IPS-15b (cell line): ENCODE measurements around the gene MTAP.
"Not testable (repeated sequence)": the region's sequence is repeated elsewhere in the genome, so short reads cannot be mapped to it uniquely, and the experiment has no call there.

Experiments used
- H3K27me3 ChIP-seq: one replicate; pipeline ENCODE4 v1.6.1; 2013; ENCODE audit warnings: low read length; ENCODE audit not compliant: control insufficient read depth, insufficient read depth
- H3K36me3 ChIP-seq: one replicate; pipeline ENCODE4 v1.6.1; 2013; ENCODE audit warnings: low read length; ENCODE audit not compliant: control insufficient read depth, insufficient read depth
- H3K4me1 ChIP-seq: one replicate; pipeline ENCODE4 v1.6.1; 2013; ENCODE audit warnings: mild to moderate bottlenecking, low read length; ENCODE audit not compliant: control insufficient read depth, insufficient read depth
- H3K4me3 ChIP-seq: one replicate; pipeline ENCODE4 v1.5.1; 2013; ENCODE audit warnings: low read depth, low read length
- H3K9ac ChIP-seq: one replicate; pipeline ENCODE4 v1.6.1; 2013; ENCODE audit warnings: low read depth, mild to moderate bottlenecking, low read length
- H3K9me3 ChIP-seq: one replicate; pipeline ENCODE4 v1.6.1; 2013; ENCODE audit warnings: mild to moderate bottlenecking, low read length; ENCODE audit not compliant: control insufficient read depth, insufficient read depth

Gene MTAP

DNA sequence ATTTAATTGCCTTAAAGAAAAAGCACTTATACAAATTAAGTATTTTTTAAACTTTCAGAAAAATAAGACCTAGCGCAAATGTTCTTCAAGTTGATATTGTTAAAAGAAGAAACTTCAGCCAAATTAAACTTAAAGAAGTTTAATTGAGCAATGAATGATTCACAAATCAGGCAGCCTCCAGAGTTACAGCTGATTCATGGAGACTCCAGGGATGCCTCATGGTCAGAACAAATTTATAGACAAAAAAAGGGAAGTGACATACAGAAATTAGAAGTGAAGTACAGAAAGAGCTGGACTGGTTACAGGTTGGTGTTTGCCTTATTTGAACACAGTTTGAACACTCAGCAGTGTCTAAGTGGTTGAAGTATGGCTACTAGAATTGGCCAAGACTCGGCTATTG is 131.4 kb downstream of the MTAP start:
- no peaks in the 10 kb centered on the region for H3K9me3 ChIP-seq
- no peak overlapping the region for H3K4me3 ChIP-seq
- H3K9ac ChIP-seq, result no peak overlapping the region
- H3K27me3 ChIP-seq, result no peaks in the 10 kb centered on the region
- H3K36me3 ChIP-seq, result no peaks in the 10 kb centered on the region
- H3K4me1 ChIP-seq, result peaks cover 11% of the 10 kb centered on the region

DNA sequence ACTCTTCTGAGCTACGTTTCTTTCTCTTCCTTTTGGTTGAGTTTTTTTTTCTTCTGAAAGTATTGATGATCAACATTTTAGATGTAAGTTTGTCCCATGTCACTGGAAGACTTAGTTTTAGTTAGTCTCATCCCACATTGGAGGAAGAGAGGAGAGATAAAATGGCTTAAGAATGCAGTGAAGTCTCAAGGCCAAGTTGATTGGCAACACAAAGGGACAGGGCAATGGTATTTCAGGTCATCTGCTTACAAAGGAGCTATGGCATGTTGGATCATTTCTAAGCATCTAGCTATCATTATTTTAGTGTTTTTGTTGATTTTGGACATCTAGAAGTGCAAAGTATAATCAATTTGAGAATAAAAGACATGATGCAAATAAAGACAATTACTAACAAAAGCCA is 133.2 kb downstream of the MTAP start:
- Histone ChIP-seq H3K27me3 (no peaks in the 10 kb centered on the region), H3K36me3 (no peaks in the 10 kb centered on the region), H3K4me3 (no peak overlapping the region), H3K9me3 (no peaks in the 10 kb centered on the region), H3K4me1 (peaks cover 11% of the 10 kb centered on the region), H3K9ac (no peak overlapping the region)

DNA sequence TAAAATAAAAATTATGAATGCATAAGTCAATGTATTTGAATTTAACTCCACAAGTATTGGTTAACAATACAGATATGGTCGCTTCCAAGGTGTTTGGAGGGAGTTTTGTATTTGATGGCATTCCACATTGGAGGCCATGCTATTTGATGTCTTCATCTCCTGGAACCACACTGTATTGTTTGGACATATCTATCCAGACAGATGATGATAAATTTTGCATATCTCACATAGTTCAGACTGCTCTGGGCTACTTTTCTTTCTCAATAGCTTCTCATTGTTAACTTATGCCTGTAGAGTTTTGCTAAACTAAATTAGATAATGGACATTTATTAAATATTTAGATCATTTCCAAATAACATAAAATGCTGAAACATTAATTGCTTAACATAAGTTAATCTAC is 133.7 kb downstream of the MTAP start:
- H3K9me3 ChIP-seq, result no peaks in the 10 kb centered on the region
- H3K4me3 ChIP-seq, result no peak overlapping the region
- no peaks in the 10 kb centered on the region for H3K27me3 ChIP-seq
- H3K9ac ChIP-seq, result no peak overlapping the region
- peaks cover 11% of the 10 kb centered on the region for H3K4me1 ChIP-seq
- no peaks in the 10 kb centered on the region for H3K36me3 ChIP-seq

DNA sequence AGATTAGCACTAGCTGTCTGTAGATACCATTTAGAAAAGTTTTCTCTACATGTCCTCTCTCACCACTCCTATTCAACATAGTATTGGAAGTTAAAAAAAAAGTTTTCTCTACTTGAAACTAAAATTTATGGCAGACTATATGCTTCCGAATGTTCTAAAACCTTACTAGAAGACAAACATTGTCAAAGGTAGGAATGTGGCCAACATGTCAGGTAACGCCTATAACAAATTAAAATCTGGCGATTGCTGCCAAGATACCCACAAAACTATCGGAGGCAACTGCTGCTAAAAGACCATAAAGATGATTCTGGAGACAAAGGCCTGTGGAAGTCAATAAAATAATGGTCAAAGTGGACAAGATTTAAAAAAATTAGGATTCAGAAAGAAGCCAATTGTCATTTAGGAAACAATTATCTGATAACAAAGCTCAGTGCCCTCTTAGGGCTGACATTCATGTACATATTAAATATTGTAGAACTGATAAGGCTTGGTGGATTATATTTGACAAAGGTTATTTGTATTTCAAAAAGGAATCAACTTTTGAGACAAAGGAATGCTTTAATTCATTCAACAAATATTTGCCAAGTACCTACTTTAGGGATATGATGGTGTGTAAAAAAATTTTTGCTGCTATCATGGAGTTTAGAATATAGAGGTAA is 139.0 kb downstream of the MTAP start:
- H3K4me1 ChIP-seq, result no peaks in the 10 kb centered on the region
- no peaks in the 10 kb centered on the region for H3K36me3 ChIP-seq
- H3K9me3 ChIP-seq, result no peaks in the 10 kb centered on the region
- H3K27me3 ChIP-seq, result no peaks in the 10 kb centered on the region
- no peak overlapping the region for H3K9ac ChIP-seq
- H3K4me3 ChIP-seq, result no peak overlapping the region

DNA sequence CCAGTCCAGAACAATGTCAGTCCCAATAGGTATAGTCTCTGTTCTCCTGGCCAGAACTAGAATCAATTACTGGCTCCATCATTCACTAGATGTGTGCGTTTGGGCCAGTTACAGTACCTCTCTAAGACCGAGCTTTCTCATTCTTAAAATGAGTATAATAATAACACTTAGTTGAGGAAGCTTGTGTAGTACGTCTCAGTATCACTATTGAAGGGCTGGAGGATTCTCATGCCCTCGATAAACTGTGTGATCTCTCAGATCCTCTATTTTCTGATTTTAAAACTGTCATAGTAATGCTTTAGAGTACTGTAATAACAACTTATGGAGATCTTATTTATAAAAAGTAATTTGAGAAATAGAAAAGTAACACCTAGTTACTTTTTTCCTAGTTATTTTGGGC is 141.0 kb downstream of the MTAP start:
- H3K9me3 ChIP-seq, result no peaks in the 10 kb centered on the region
- H3K4me3 ChIP-seq, result no peak overlapping the region
- no peak overlapping the region for H3K9ac ChIP-seq
- H3K4me1 ChIP-seq, result no peaks in the 10 kb centered on the region
- H3K27me3 ChIP-seq, result no peaks in the 10 kb centered on the region
- H3K36me3 ChIP-seq, result no peaks in the 10 kb centered on the region

DNA sequence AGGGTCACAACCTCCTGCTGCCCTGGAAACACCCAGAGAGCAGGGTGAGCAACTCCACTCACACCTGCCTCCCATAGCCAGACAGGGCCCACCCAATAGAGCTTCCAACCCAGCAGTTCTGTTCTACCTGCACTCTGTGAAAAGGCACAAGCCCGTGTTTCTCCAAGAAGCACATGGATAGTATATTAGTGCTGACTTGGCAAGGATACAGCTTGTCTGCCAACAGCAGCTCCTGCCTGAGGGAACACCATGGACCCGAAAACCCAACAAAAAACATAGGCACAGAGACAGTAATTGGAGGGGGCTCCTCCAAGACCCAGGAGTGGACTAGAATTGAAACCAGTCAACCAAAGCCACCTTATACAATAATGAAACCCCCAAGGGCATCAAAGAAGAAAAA is 143.2 kb downstream of the MTAP start:
- no peak overlapping the region for H3K4me3 ChIP-seq
- H3K4me1 ChIP-seq, result no peaks in the 10 kb centered on the region
- no peak overlapping the region for H3K9ac ChIP-seq
- no peaks in the 10 kb centered on the region for H3K9me3 ChIP-seq
- H3K27me3 ChIP-seq, result no peaks in the 10 kb centered on the region
- no peaks in the 10 kb centered on the region for H3K36me3 ChIP-seq

DNA sequence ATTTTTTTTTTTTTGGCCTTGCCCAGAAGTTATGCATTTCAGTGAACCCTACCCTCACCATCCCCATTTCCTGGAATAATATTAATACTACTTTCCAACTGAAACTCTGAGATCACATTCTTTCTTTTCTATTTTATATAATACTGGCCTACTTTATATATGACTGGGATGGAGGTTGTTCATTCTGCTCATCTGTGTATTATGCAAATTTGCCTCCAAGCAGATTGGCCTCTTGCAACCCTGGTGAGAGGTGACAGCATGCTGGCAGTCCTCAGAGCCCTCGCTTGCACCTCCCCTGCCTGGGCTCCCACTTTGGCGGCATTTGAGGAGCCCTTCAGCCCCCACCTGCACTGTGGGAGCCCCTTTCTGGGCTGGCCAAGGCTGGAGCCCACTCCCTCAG is 156.4 kb downstream of the MTAP start:
- Histone ChIP-seq H3K9ac (no peak overlapping the region), H3K4me3 (no peak overlapping the region)

DNA sequence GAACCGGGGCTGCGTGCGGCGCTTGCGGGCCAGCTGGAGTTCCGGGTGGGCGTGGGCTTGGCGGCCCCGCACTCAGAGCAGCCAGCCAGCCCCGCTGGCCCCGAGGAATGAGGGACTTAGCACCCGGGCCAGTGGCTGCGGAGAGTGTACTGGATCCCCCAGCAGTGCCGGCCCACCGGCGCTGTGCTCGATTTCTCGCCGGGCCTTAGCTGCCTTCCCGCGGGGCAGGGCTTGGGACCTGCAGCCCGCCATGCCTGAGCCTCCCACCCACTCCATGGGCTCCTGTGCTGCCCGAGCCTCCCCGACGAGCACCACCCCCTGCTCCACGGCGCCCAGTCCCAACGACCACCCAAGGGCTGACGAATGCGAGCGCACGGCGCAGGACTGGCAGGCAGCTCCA is 156.8 kb downstream of the MTAP start:
- H3K4me3 ChIP-seq, H3K9me3 ChIP-seq, H3K4me1 ChIP-seq, H3K36me3 ChIP-seq, H3K9ac ChIP-seq: not testable (repeated sequence)
- peaks cover 40% of the 10 kb centered on the region for H3K27me3 ChIP-seq

More for the DNA sequence above, 156.4 kb downstream of the MTAP start:
- no peaks in the 10 kb centered on the region for H3K4me1 ChIP-seq
- H3K27me3 ChIP-seq, result peaks cover 36% of the 10 kb centered on the region
- no peaks in the 10 kb centered on the region for H3K9me3 ChIP-seq
- H3K36me3 ChIP-seq, result no peaks in the 10 kb centered on the region

DNA sequence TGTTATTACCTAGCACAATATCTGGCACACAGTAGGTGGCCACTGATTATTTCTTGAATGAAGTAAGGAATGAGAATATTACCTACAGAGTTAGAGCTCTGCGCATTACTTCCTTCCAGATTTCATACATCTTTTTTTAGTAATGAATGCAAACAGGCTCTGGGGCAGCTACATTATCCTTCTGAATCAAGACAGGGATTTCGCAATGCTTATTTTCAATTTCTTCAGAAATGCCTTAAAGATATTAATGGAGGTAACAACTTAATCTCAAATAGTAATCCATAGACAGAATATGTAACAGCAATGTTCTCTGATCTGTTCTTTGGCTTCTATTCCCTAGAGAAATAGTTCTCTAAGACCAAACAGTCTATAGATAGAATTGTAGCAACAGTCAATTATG is 159.1 kb downstream of the MTAP start:
- Histone ChIP-seq H3K4me3 (no peak overlapping the region), H3K36me3 (no peaks in the 10 kb centered on the region), H3K4me1 (peaks cover 3% of the 10 kb centered on the region), H3K9me3 (no peaks in the 10 kb centered on the region), H3K9ac (no peak overlapping the region), H3K27me3 (peaks cover 63% of the 10 kb centered on the region)

DNA sequence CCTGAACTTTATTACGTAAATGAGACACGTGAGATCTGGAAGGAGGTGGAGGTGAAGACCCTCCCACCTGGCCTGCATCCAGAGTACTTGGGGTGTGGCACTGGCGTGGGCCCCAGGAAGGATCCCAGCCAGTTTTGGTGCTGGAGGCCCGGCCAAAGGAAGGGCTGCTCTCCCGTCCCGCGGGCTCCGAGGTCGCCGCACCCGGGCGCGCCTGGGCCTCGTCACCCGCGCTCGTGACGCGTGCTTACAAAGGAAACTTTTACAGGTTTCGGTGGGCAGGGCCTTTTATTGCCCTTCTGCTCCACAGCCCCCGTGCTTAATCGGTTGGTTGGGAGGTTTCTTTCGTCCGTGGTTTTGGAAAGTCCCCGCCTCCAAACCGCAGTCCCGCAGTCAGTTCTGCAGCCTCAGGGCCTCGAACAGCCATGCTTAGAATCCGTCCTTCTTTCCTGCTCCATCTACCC is 162.5 kb downstream of the MTAP start:
- Histone ChIP-seq H3K9me3 (no peaks in the 10 kb centered on the region), H3K9ac (no peak overlapping the region), H3K4me1 (peaks cover 3% of the 10 kb centered on the region), H3K27me3 (peaks cover 95% of the 10 kb centered on the region), H3K36me3 (no peaks in the 10 kb centered on the region), H3K4me3 (peak overlapping the region; percentile 48)

DNA sequence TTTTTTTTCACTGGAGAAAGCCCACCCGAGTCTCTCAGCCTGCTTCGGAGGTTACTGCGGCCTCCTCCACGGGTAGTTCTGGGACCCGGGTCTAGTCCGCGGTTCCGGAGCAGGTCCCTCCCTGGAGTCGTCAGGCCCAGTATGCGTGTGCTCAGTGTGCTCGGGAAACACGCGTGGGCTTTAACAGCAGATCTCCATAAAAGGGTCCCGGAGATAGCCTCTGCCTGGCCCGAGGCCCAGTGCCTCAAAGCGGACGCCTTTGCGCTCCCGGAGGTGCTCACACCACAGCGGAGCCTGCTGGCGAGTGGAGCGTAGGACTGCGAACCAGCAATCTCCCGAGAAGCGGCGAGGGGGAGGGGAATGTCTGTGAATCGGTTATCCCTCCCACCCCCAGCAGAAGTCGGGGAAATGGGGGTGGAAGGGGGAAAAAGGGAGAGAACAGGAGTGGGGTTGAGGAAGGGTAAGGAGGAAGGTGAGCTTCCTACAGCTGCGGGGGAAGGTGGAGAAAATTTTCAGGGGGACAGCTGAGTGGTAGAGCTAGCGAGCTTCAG is 163.0 kb downstream of the MTAP start:
- Histone ChIP-seq H3K36me3 (no peaks in the 10 kb centered on the region), H3K9me3 (no peaks in the 10 kb centered on the region), H3K4me1 (peaks cover 3% of the 10 kb centered on the region), H3K4me3 (peak overlapping the region; percentile 48), H3K9ac (no peak overlapping the region), H3K27me3 (peaks cover 97% of the 10 kb centered on the region)

DNA sequence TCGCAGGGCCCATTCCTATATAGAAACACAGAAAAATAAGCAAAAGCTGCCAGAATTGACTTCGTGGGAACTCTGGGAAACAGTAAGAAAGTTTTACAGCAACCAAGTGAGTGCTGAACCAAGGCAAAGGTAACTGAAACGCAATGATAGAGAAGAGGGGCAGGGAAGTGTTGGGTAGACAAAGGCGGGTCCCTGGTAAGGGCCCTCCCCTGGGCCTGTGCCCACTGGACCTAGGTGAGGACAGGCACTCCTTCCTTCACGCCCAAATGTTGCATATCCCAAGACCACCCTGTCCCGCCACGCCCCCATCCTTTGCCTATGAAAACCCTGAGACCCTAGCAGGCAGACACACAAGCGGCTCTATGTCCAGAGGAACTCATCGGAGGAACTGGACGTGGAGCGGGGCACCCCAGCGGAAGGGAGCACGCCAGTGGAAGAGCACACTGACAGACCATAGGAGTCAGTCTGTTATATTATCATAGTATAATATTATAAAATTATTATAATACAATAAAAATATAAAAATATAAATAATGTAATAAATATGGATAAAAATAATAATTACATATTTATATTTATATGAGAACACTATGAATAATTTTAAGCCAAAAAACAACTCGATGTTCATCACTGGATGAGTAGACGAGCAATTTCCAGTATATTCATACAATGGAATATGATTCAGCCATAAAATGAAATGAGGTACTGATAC is 163.9 kb downstream of the MTAP start:
- peaks cover 3% of the 10 kb centered on the region for H3K4me1 ChIP-seq
- no peak overlapping the region for H3K9ac ChIP-seq
- H3K9me3 ChIP-seq, result no peaks in the 10 kb centered on the region
- peak overlapping the region; percentile 48 for H3K4me3 ChIP-seq
- H3K27me3 ChIP-seq, result peaks cover 100% of the 10 kb centered on the region
- H3K36me3 ChIP-seq, result no peaks in the 10 kb centered on the region
